Duodenal mucosa (tissue), 2 donors: Measurements from ENCODE around the gene FAM83F.
"Not testable (repeated sequence)": the region's sequence is repeated elsewhere in the genome, so short reads cannot be mapped to it uniquely, and the experiment has no call there.

Experiments used
- H3K27ac ChIP-seq: one replicate; pipeline ENCODE4 v1.7.0; 2013; ENCODE audit warnings: low read depth, low read length
- H3K27me3 ChIP-seq, 2 donors: one replicate each; pipeline ENCODE4 v1.7.0; 2013; ENCODE audit warnings: low read length in 2 of 2, control low read depth in 1 of 2; ENCODE audit not compliant: insufficient read depth in 2 of 2, control insufficient read depth in 1 of 2
- H3K36me3 ChIP-seq, 2 donors: one replicate each; pipeline ENCODE4 v1.7.0; 2013; ENCODE audit warnings: low read length in 2 of 2, control low read depth in 1 of 2; ENCODE audit not compliant: insufficient read depth in 2 of 2, control insufficient read depth in 1 of 2
- H3K4me1 ChIP-seq, 2 donors: one replicate each; pipeline ENCODE4 v1.7.0; 2013; ENCODE audit warnings: low read length in 2 of 2, control low read depth in 1 of 2; ENCODE audit not compliant: insufficient read depth in 2 of 2, control insufficient read depth in 1 of 2
- H3K4me3 ChIP-seq, 2 donors: one replicate each; pipeline ENCODE4 v1.7.0; 2013; ENCODE audit warnings: low read length in 2 of 2, low read depth in 1 of 2
- H3K9ac ChIP-seq, 2 donors: one replicate each; pipeline ENCODE4 v1.7.0; 2013; ENCODE audit warnings: low read length in 2 of 2, low read depth in 1 of 2
- H3K9me3 ChIP-seq, 2 donors: one replicate each; pipeline ENCODE4 v1.7.0; 2013; ENCODE audit warnings: low read length in 2 of 2, control low read depth in 1 of 2; ENCODE audit not compliant: control insufficient read depth in 1 of 2

Gene FAM83F

GRCh38 chr22:39994566-39995392 lies at the start of gene FAM83F:
TSS of gene FAM83F (plus strand) at chr22:39994954. CDS start at chr22:39995043, 89 bp downstream.
- Histone ChIP-seq H3K4me3 (peak within 1 kb of the TSS; percentile 63 to 73), H3K27me3 (peaks cover 8 to 9% of the 10 kb centered on the region in 2 donors), H3K4me1 (peaks cover 38 to 54% of the 10 kb centered on the region in 2 donors), H3K36me3 (no peaks in the 10 kb centered on the region), H3K27ac (no peak within 1 kb of the TSS), H3K9me3 (no peaks in the 10 kb centered on the region), H3K9ac (peak within 1 kb of the TSS; percentile 50 to 79)

- no peak overlapping the region for H3K4me3 ChIP-seq
- H3K4me1 ChIP-seq: peaks cover 0 to 11% of the 10 kb centered on the region in 2 donors
- H3K27me3 ChIP-seq: peaks cover 0 to 4% of the 10 kb centered on the region in 2 donors
- H3K9ac ChIP-seq: no peak overlapping the region
- no peaks in the 10 kb centered on the region for H3K9me3 ChIP-seq
- no peak overlapping the region for H3K27ac ChIP-seq
- no peaks in the 10 kb centered on the region for H3K36me3 ChIP-seq
Observed at GRCh38 chr22:39946126-39946502, 48.6 kb upstream of the FAM83F start.

DNA sequence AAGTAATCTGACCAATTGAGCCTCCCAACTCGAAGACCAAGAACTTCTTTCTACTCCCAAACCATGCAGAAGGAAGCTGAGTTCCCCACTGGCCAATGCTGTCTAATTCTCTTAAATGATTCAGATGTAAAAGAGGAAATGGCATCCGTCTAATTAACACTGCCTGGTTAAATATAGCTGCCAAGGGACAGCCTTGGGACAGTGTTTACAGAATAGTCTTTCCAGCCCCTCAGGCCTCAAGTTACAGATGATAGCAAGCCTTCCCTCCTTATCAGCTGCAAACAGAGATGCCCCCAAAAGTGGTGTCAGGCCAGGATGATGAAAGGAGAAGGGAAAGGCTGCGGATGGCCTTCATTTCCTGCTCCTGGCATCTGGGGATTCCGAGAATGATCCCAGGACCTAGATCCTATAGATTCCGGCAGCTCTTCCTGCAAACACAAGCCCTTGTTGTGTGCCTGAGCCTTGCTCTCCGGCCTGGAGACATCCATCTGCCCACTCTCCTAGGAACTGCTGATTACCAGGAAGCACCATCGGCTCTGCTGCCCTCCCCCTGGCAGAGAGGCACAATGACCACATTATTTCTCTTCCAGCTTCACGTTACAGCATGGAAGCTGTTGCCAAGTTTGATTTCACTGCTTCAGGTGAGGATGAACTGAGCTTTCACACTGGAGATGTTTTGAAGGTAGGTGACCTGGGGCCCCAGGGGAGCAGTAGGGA lies 48.1 kb upstream of the FAM83F start:
- Histone ChIP-seq H3K27ac (no peak overlapping the region), H3K9me3 (no peaks in the 10 kb centered on the region), H3K4me3 (no peak overlapping the region)

GRCh38 chr22:39947220-39948216 lies 47.2 kb upstream of the FAM83F start:
- Histone ChIP-seq H3K9ac (no peak overlapping the region), H3K9me3 (no peaks in the 10 kb centered on the region), H3K4me3 (no peak overlapping the region), H3K36me3 (no peaks in the 10 kb centered on the region), H3K27me3 (peaks cover 0 to 4% of the 10 kb centered on the region in 2 donors), H3K4me1 (peaks cover 0 to 15% of the 10 kb centered on the region in 2 donors), H3K27ac (no peak overlapping the region)

More for the DNA sequence above, 48.1 kb upstream of the FAM83F start:
- H3K36me3 ChIP-seq: no peaks in the 10 kb centered on the region
- peaks cover 0 to 4% of the 10 kb centered on the region in 2 donors for H3K27me3 ChIP-seq
- no peak overlapping the region for H3K9ac ChIP-seq
- H3K4me1 ChIP-seq: peaks cover 0 to 11% of the 10 kb centered on the region in 2 donors

GRCh38 chr22:39949964-39950737 lies 44.6 kb upstream of the FAM83F start:
- Histone ChIP-seq H3K27ac (no peak overlapping the region), H3K4me1 (peaks cover 0 to 15% of the 10 kb centered on the region in 2 donors), H3K36me3 (no peaks in the 10 kb centered on the region), H3K9ac (no peak overlapping the region), H3K4me3 (no peak overlapping the region), H3K27me3 (peaks cover 0 to 4% of the 10 kb centered on the region in 2 donors), H3K9me3 (no peaks in the 10 kb centered on the region)

GRCh38 chr22:39951603-39952293 lies 43.0 kb upstream of the FAM83F start:
- not testable (repeated sequence) for H3K9me3 ChIP-seq, H3K27me3 ChIP-seq, H3K27ac ChIP-seq, H3K4me3 ChIP-seq, H3K36me3 ChIP-seq, H3K9ac ChIP-seq
- H3K4me1 ChIP-seq: peaks cover under 1 to 14% of the 10 kb centered on the region in 2 donors

DNA sequence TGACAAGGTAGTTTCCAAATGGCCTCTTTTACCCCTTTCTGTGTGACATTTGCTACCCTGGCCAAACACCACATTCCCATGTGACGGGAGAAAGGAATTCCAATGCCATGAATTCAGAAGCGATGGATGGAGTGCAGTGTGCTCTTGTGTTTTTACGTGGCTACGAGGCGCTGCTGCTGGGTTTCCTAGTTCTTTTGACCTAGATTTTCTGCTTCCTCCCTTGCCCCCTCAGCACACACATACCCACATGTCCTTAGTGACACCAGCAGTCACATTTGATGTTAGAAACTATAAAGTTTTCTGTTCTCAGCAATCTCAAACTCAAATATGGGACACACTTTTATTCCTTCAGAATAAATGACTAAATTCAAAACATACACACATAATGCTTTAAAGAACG lies 42.4 kb upstream of the FAM83F start:
- Histone ChIP-seq H3K4me3 (no peak overlapping the region), H3K9me3 (no peaks in the 10 kb centered on the region), H3K9ac (no peak overlapping the region), H3K27me3 (no peaks in the 10 kb centered on the region), H3K27ac (no peak overlapping the region), H3K4me1 (peaks cover 4 to 14% of the 10 kb centered on the region in 2 donors), H3K36me3 (no peaks in the 10 kb centered on the region)

DNA sequence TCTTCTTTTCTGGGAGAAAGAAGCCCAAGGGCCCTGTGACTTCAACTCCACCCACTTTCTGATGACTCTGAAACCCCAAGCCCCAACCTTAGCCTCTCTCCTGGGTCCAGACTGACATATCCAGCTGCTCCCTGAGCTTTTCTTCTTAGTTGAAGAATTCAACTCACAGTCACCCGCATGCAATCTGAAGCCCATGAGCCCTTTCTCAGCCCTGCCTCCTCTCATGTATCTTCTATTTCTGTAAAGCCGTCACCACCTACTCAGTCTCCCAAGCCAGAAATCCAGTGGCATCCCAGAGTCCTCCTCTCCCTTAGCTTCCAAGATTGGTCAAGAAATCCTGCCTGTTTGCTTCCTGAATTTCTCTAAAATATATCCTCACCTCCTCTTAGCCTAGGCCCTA lies 41.7 kb upstream of the FAM83F start:
- Histone ChIP-seq H3K9me3 (no peaks in the 10 kb centered on the region), H3K36me3 (no peaks in the 10 kb centered on the region), H3K9ac (no peak overlapping the region), H3K4me1 (peaks cover 4 to 17% of the 10 kb centered on the region in 2 donors), H3K4me3 (no peak overlapping the region), H3K27ac (no peak overlapping the region), H3K27me3 (no peaks in the 10 kb centered on the region)

DNA sequence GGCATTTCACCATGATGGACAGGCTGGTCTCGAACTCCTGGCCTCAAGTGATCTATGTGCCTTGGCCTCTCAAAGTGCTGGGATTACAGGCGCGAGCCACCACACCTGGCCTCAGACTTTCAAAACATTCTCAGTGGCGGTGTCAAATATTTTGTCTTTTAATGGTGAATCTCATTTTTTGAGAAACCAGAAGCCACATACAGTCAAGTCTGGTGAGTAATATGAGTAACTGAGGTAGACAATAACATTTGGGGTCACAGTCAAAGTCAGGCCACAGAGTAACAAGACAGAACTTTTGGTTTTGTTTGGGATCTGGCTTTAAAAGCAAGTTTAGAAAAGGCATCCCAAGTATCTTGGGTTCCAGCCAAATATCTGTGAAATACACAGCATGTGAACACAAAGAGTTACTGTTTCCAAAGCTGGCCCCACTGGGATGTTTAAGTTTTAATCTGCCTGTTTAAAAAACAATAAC lies 40.1 kb upstream of the FAM83F start:
- Histone ChIP-seq H3K4me3 (no peak overlapping the region), H3K4me1 (peaks cover 4 to 17% of the 10 kb centered on the region in 2 donors), H3K27ac (no peak overlapping the region)

More for the DNA sequence above, 40.1 kb upstream of the FAM83F start:
- H3K36me3 ChIP-seq: no peaks in the 10 kb centered on the region
- no peaks in the 10 kb centered on the region for H3K27me3 ChIP-seq
- H3K9ac ChIP-seq: no peak overlapping the region
- H3K9me3 ChIP-seq: no peaks in the 10 kb centered on the region
